GM12878 (cell line): ENCODE data around the gene NRG4. TPM values are rescaled to one million over a fixed set of nuclear protein-coding genes. Genes with fewer than 3 reads are reported as not detected.

Experiments
- ATAC-seq: fragments of 200-7000 bp; cut with Tn5 transposase; 3 replicates; pipeline ENCODE4 v1.9.1; 2020; ENCODE audit warnings: mild to moderate bottlenecking, moderate library complexity
- BruUV-seq: library from RNA; stranded (reverse); fragments of 400-500 nt; replicated peaks from 2 replicates; lab custom pipeline; 2021; lab: Mats Ljungman, UMichigan
- CTCF ChIA-PET: fragments of 300-600 bp; sonication (Branson Sonifier 250); formaldehyde crosslinking; extraction: SDS; loops from one replicate; lab custom pipeline; 2021; ENCODE audit warnings: inconsistent platforms; lab: Yijun Ruan, JAX
- POLR2A ChIA-PET: fragments of 350-600 bp; formaldehyde crosslinking; extraction: SDS; loops from one replicate; lab custom pipeline; 2021; ENCODE audit warnings: inconsistent platforms; lab: Charles Lee
- RAD21 ChIA-PET: fragments of 300-600 bp; sonication (Branson Sonifier 250); formaldehyde crosslinking; loops from one replicate; lab custom pipeline; 2023; ENCODE audit warnings: antibody characterized with exemption; ENCODE audit not compliant: unreplicated experiment; lab: Charles Lee
- SMC1A ChIA-PET: fragments of 300-600 bp; sonication (Branson Sonifier 250); formaldehyde crosslinking; loops from one replicate; lab custom pipeline; 2023; ENCODE audit not compliant: unreplicated experiment, uncharacterized antibody; lab: Charles Lee
- DNase-seq: peaks from one replicate; pipeline ENCODE4 v3.0.0-alpha.2; 2011; ENCODE audit warnings: low read depth, low spot score
- FAIRE-seq: peaks from 3 replicates; lab custom pipeline; 2011; peaks lifted over from hg19 to GRCh38; lab: Jason Lieb, UNC
- H2AFZ ChIP-seq: 2 replicates; pipeline ENCODE4 v1.6.0; 2011; ENCODE audit warnings: low read depth, low read length, control low read depth; ENCODE audit not compliant: control insufficient read depth
- H3K27ac ChIP-seq: 2 replicates; pipeline ENCODE4 v1.5.1; 2011; ENCODE audit warnings: control low read depth; ENCODE audit not compliant: control insufficient read depth, insufficient read depth
- H3K27me3 ChIP-seq, 2 experiments: replicated peaks in 1 of 2; 2 replicates each; pipeline versions ENCODE4 v1.6.0 to v1.6.1; 2011; ENCODE audit warnings: low read length in 1 of 2; ENCODE audit not compliant: control insufficient read depth in 2 of 2, insufficient read depth in 2 of 2
- H3K36me3 ChIP-seq, 2 experiments: 2 replicates each; pipeline ENCODE4 v1.5.1; 2011; ENCODE audit warnings: low read length in 1 of 2; ENCODE audit not compliant: control insufficient read depth in 2 of 2, insufficient read depth in 2 of 2
- H3K4me1 ChIP-seq: 2 replicates; pipeline ENCODE4 v1.6.1; 2011; ENCODE audit warnings: mild to moderate bottlenecking, low read length, moderate library complexity, mixed read lengths; ENCODE audit not compliant: control insufficient read depth, insufficient read depth
- H3K4me2 ChIP-seq: 2 replicates; pipeline ENCODE4 v1.6.0; 2011; ENCODE audit warnings: control low read depth; ENCODE audit not compliant: control insufficient read depth, insufficient read depth
- H3K4me3 ChIP-seq: fragments of 200-600 bp; sonication (generic); 2 replicates; pipeline ENCODE4 v1.5.1; 2016
- H3K79me2 ChIP-seq: 2 replicates; pipeline ENCODE4 v1.6.0; 2011; ENCODE audit warnings: low read length; ENCODE audit not compliant: control insufficient read depth, insufficient read depth
- H3K9ac ChIP-seq: 2 replicates; pipeline ENCODE4 v1.8.0; 2011; ENCODE audit warnings: low read length, control low read depth, mixed read lengths; ENCODE audit not compliant: control insufficient read depth, insufficient read depth
- H3K9me3 ChIP-seq: replicated peaks from 3 replicates; pipeline ENCODE4 v1.5.1; 2011; ENCODE audit warnings: mild to moderate bottlenecking, low read length; ENCODE audit not compliant: control insufficient read depth, insufficient read depth
- H4K20me1 ChIP-seq: 2 replicates; pipeline ENCODE4 v1.6.0; 2011; ENCODE audit not compliant: control insufficient read depth, insufficient read depth
- ATF2 ChIP-seq: IDR thresholded peaks from 2 replicates; pipeline ENCODE4 v1.6.1; 2012; ENCODE audit warnings: low read length, inconsistent platforms
- BMI1 ChIP-seq: fragments of 450-650 bp; IDR thresholded peaks from 2 replicates; pipeline ENCODE4 v1.6.1; 2016; ENCODE audit warnings: mild to moderate bottlenecking, moderate library complexity, borderline replicate concordance
- CHD1 ChIP-seq: IDR thresholded peaks from 2 replicates; pipeline ENCODE4 v1.6.1; 2012; ENCODE audit warnings: low read depth, low read length, improper control_type of control experiment
- CTCF ChIP-seq, 3 experiments: IDR thresholded peaks in 2 of 3; conservative IDR thresholded peaks in 1 of 3; 2 replicates each; pipeline ENCODE4 v1.5.1; 2011; ENCODE audit warnings: low read depth in 3 of 3, low read length in 3 of 3, mild to moderate bottlenecking in 3 of 3, control low read depth in 2 of 3, moderate library complexity in 2 of 3, inconsistent platforms in 1 of 3, mixed read lengths in 1 of 3; ENCODE audit not compliant: control insufficient read depth in 2 of 3, insufficient read depth in 1 of 3; ENCODE audit errors: extremely low read depth in 1 of 3
- DPF2 ChIP-seq: fragments of 450-650 bp; IDR thresholded peaks from 2 replicates; pipeline ENCODE4 v1.6.1; 2017; ENCODE audit warnings: mild to moderate bottlenecking
- FOXK2 ChIP-seq: fragments of 450-650 bp; IDR thresholded peaks from 2 replicates; pipeline ENCODE4 v1.6.1; 2017; ENCODE audit warnings: mild to moderate bottlenecking, moderate library complexity
- HDGF ChIP-seq: fragments of 450-650 bp; IDR thresholded peaks from 2 replicates; pipeline ENCODE4 v1.6.1; 2016; ENCODE audit warnings: antibody characterized with exemption
- NFIC ChIP-seq: IDR thresholded peaks from 2 replicates; pipeline ENCODE4 v1.6.1; 2012; ENCODE audit warnings: low read depth, mild to moderate bottlenecking, inconsistent platforms, low read length, moderate library complexity
- PBX3 ChIP-seq: IDR thresholded peaks from 2 replicates; pipeline ENCODE4 v1.6.1; 2011; ENCODE audit warnings: mild to moderate bottlenecking, low read depth, low read length, moderate library complexity; ENCODE audit not compliant: insufficient replicate concordance
- POU2F2 ChIP-seq: IDR thresholded peaks from 3 replicates; pipeline ENCODE4 v1.6.1; 2011; ENCODE audit warnings: low read depth, mild to moderate bottlenecking, low read length, borderline replicate concordance
- RBBP5 ChIP-seq: fragments of 200-600 bp; sonication (generic); conservative IDR thresholded peaks from 2 replicates; pipeline ENCODE4 v1.6.1; 2016
- RELA ChIP-seq: fragments of 450-650 bp; IDR thresholded peaks from 2 replicates; pipeline ENCODE4 v1.8.0; 2014; ENCODE audit warnings: borderline replicate concordance; ENCODE audit not compliant: partially characterized antibody
- RELB ChIP-seq: fragments of 450-650 bp; IDR thresholded peaks from 2 replicates; pipeline ENCODE4 v1.6.1; 2017; ENCODE audit warnings: low read depth, mild to moderate bottlenecking, moderate library complexity
- TCF3 ChIP-seq: IDR thresholded peaks from 2 replicates; pipeline ENCODE4 v1.6.1; 2012; ENCODE audit warnings: low read depth, mild to moderate bottlenecking, low read length, borderline replicate concordance; ENCODE audit not compliant: insufficient read depth
- ZNF384 ChIP-seq: IDR thresholded peaks from 2 replicates; pipeline ENCODE4 v1.6.1; 2012; ENCODE audit warnings: low read depth, mild to moderate bottlenecking, low read length, improper control_type of control experiment, borderline replicate concordance
- ZSCAN29 ChIP-seq: fragments of 450-650 bp; IDR thresholded peaks from 2 replicates; pipeline ENCODE4 v1.6.1; 2017; ENCODE audit warnings: mild to moderate bottlenecking, moderate library complexity
- WGBS: methylation state at CpG from one replicate; pipeline ENCODE4 v1.1.6; 2016; ENCODE audit warnings: low lambda C conversion rate; ENCODE audit not compliant: insufficient replicate concordance, insufficient coverage; ENCODE audit errors: missing lambda C conversion rate; 5-methylcytosine and 5-hydroxymethylcytosine counted together
- in situ Hi-C: fragments of 300-500 bp; cut with MboI; formaldehyde crosslinking; loops from 9 replicates; pipeline ENCODE4 v1.14.3; 2018; ENCODE audit warnings: mixed read lengths
- intact Hi-C: fragments of 100-400 bp; cut with micrococcal nuclease; formaldehyde crosslinking; loops from one replicate; pipeline ENCODE4 v1.14.2; 2022; ENCODE audit not compliant: unreplicated experiment
- polyA plus RNA-seq, 11 experiments: library from polyadenylated mRNA; depleted of rRNA in 4 of 11; unstranded in 6 of 11; stranded (reverse) in 5 of 11; fragments of >200 nt; fragmentation: Nextera tagmentation in 4 of 11; fragmentation: Illumina TruSeq in 1 of 11; extraction: Ambion mirVana in 4 of 11; extraction: Trizol in 1 of 11; gene quantifications; 1 replicate in 1 of 11; 2 replicates in 10 of 11; pipeline versions ENCODE4 v1.2.1 to v1.2.3, GENCODE V29; 2011 to 2016; ENCODE audit warnings: inconsistent platforms in 2 of 11, missing spikeins in 2 of 11, low read depth in 1 of 11
- total RNA-seq, 4 experiments: library from RNA; depleted of rRNA in 3 of 4; stranded (reverse); fragments of >200 nt in 3 of 4; fragmentation: Illumina TruSeq in 1 of 4; extraction: Trizol in 1 of 4; gene quantifications; 2 replicates each; pipeline versions ENCODE4 v1.2.1 to v1.2.3, GENCODE V29; 2013 to 2021

The NRG4 gene
- total and polyA plus RNA-seq, 10 of the 15 experiments (the other 5 are each of a cell fraction or from before 2014, with no cell fraction given) = 0.76 to 8.3 (median 5.5) TPM

GRCh38 chr15:75928680-75929608 lies 83.3 kb downstream of the NRG4 start:
- Histone ChIP-seq H4K20me1 (no peaks in the 10 kb centered on the region), H3K9me3 (no peaks in the 10 kb centered on the region), H2AFZ (no peak overlapping the region), H3K27ac (no peak overlapping the region), H3K79me2 (peaks cover 9% of the 10 kb centered on the region), H3K4me2 (no peak overlapping the region), H3K4me1 (peaks cover 7% of the 10 kb centered on the region), H3K36me3 (peaks cover 9 to 10% of the 10 kb centered on the region in 2 experiments), H3K9ac (no peak overlapping the region), H3K27me3 (no peaks in the 10 kb centered on the region), H3K4me3 (no peak overlapping the region)
- SMC1A ChIA-PET = interaction anchor here (0.5 to 2.0 kb wide), 11 partner anchors 11 to 1026 kb away, joined by 3 to 8 read pairs (median 3); no protein-coding TSS in a partner anchor
- POLR2A ChIA-PET = interaction anchor here (0.6 kb wide), 1 partner anchor 13 kb away, joined by 5 read pairs; no protein-coding TSS in a partner anchor
- ATAC-seq (peak; percentile 80), FAIRE-seq (peak; percentile 13), DNase-seq (no peak)
- BruUV-seq = no TSS peak
- intact Hi-C loops (loop anchor here (5.0 kb wide), 1 partner anchor 117 kb away; no protein-coding TSS in a partner anchor), in situ Hi-C loops (no loop called here)
- RAD21 ChIA-PET = interaction anchor here (0.9 to 2.8 kb wide), 7 partner anchors 85 to 222 kb away, joined by 3 to 13 read pairs (median 3); partner anchors contain the start of gene TMEM266
- CTCF ChIA-PET = interaction anchor here (0.7 to 4.6 kb wide), 20 partner anchors 7 to 221 kb away, joined by 3 to 25 read pairs (median 4); partner anchors contain the start of genes FBXO22 and TMEM266
- WGBS = 51% methylated on average over 8 of the region's 9 CpGs
- TF ChIP-seq NFIC = no peak
- no peak for TF ChIP-seq RELA
- no peak for TF ChIP-seq RELB
- TF ChIP-seq CHD1 = no peak
- no peak for TF ChIP-seq DPF2
- no peak for TF ChIP-seq BMI1
- no peak for TF ChIP-seq RBBP5
- TF ChIP-seq FOXK2 = no peak
- no peak for TF ChIP-seq HDGF
- TF ChIP-seq ZNF384 = no peak
- peak; percentile 39 to 54 (median 50); a peak in 5 of 6 replicates for TF ChIP-seq CTCF (IDR thresholded peaks at IDR 0.05 in 2 of 3, conservative IDR thresholded peaks at IDR 0.05 in 1 of 3; ENCODE audit: control insufficient read depth in 2 of 3, extremely low read depth in 1 of 3, insufficient read depth in 1 of 3, low read depth in 3 of 3, low read length in 3 of 3)
- no peak for TF ChIP-seq POU2F2
- no peak for TF ChIP-seq ZSCAN29
- no peak for TF ChIP-seq PBX3
- TF ChIP-seq ATF2 = no peak
- TF ChIP-seq TCF3 = no peak
